Measurements from ENCODE around the gene ABHD17A.

ABHD17A gene

GRCh38 chr19:1867349-1867724, 18.0 kb downstream of the ABHD17A start:
- no peak for DNase-seq (ENCODE audit: low read depth)

GRCh38 chr19:1866693-1867348, 18.5 kb downstream of the ABHD17A start:
- no peak overlapping the region for H3K4me3 ChIP-seq (ENCODE audit: low read depth, low read length)
- DNase-seq (ENCODE audit: low read depth), result no peak

More at GRCh38 chr19:1867349-1867724, 18.0 kb downstream of the ABHD17A start:
- no peak overlapping the region for H3K4me3 ChIP-seq (ENCODE audit: low read depth, low read length)

DNA sequence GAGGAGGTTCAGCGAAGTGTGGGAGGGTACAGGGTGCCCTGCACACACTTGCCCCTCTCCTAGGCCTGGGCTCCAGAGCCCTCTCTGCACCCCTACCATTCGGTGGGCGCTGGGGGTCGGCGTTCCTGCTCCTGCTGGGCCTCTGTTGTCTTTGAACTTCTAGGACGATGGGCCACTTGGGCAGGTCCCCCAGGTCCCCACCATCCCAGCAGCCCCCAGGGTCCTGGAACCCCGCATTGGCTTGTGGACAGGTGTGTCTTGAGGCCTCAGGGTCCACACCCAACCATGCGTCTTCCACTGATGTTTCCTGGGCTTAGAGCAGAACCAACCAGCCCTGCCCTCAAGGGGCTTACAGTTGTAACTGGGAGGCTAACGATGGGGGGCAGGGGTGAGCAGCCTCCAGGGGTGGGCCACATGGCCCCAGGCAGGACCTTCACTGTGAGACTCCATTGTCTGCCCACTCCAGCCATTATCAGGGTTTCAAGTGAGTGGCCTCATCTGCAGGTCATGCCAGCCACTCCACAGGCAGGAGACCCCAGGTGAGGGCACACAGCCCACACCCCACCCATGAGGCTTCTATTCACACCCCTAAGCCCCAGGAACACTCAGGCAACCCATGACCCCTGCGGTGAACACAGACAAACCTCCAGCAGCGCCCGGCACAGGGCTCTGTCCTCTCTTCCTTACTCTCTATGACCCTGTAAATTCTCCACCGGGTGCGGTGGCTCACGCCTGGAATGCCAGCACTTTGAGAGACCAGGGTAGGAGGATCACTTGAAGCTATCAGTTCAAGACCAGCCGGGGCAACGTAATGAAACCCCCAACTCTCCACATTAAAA, 19.9 kb downstream of the ABHD17A start:
- DNase-seq (ENCODE audit: low read depth), result no peak
- peak overlapping the region; percentile 78 for H3K4me3 ChIP-seq (ENCODE audit: low read depth, low read length)

GRCh38 chr19:1864480-1865171, 20.7 kb downstream of the ABHD17A start:
- no peak for DNase-seq (ENCODE audit: low read depth)
- H3K4me3 ChIP-seq (ENCODE audit: low read depth, low read length), result peak overlapping the region; percentile 78

DNA sequence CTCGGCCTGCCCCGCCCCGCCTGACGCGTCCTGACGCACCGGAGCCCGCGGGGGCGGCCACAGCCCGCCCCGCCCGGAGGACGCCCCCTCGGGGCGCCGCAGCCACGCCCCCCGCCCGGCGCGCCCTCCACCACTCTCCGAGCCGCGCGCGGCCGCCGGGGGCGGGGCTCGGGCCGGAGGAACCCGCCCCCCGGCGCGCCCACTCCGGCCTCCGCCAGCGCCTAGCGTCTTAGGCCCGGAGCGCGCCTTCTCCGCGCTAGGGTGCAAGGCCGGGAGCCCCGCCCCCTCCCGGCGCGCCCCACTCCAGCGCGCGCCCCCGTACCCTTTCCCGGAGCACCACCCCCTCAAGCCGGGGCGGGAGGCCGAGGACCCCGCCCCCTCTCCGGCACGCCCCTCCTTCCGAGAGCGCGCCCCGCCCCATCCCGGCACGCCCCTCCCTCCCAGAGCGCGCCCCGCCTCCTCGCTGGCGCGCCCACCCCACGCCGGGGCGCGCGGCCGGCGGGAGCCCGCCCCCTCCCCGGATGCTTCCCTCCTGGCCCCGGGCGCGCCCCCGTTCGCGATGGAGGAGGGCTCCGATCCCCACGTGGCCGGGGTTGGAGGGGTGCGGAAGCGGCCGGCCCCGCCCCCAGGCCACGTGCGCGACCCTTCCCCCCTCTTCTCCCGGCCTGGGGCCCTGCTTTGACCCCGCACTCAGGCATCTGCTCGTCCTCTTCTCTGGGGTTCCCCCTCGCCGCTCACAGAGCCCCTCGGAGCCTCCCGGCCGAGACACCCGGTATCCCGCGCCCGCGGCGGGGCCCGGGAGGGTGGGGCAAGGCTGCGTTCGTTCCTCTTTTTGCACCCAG, 21.4 kb downstream of the ABHD17A start:
- peak; percentile 83 for DNase-seq (ENCODE audit: low read depth)
- H3K4me3 ChIP-seq (ENCODE audit: low read depth, low read length), result peak overlapping the region; percentile 78

DNA sequence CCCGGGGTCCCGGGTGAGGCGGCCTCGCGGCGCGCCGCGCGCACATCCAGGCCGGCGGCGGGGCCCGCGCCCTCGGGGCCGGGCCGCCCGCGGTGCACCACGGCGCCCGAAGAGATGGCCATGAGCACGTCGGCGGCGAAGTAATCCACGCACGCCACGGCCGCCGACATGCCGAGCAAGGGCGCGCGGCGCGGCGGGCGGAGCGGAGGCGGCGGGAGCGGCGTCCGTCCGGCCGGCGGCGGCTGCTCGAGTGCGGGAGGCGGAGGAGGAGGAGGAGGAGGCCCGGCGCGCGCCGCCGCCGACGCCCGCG, 22.0 kb downstream of the ABHD17A start, which contains the start of gene KLF16:
Gene KLF16 (minus strand): TSS at position 252 of the 310 bp plus-strand sequence. CDS start 82 bp downstream, at position 170.
- no peak for DNase-seq (ENCODE audit: low read depth)
- H3K4me3 ChIP-seq (ENCODE audit: low read depth, low read length), result peak within 1 kb of the TSS; percentile 87

GRCh38 chr19:1862424-1863327, 22.6 kb downstream of the ABHD17A start:
- H3K4me3 ChIP-seq (ENCODE audit: low read depth, low read length), result peak overlapping the region; percentile 87
- no peak for DNase-seq (ENCODE audit: low read depth)

DNA sequence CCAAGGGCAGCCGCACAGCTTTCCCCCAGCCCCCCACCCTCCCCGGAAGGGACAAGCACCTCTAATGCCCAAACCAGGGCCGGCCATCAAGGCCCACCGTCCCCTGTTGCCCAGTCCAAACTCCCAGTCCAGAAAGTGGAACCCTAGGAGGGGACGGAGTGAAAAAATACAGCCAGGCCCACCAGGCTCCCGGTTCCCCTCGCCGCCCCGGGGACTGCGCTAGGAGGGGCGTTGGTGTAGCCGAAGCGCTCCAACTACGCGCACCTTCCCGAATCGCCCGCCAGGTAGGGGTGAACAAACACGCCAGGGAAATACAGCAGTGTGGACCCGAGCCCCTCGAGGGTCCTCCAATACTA, 23.2 kb downstream of the ABHD17A start:
- H3K4me3 ChIP-seq (ENCODE audit: low read depth, low read length), result peak overlapping the region; percentile 87
- DNase-seq (ENCODE audit: low read depth), result no peak

DNA sequence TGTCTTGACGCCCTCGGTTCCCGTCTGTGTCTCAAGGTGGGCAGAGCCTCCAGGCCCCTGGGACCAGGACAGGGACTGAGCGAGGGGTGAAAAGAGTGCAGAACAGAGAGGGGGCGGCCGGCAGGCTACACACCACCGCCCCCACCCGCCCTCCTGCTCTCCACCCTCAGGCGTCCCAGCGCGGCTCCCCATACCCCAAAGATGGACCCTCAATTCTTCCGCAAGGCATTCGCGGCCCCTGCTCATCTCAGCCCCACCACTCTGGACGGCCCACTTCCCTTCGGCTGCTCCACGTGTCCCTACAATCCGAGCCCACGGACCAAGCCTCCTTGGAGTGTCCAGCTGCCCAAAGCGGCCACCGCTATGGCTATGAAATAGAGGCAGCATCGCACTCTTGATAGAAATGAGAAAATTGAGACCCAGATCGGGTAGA, 23.7 kb downstream of the ABHD17A start:
- DNase-seq (ENCODE audit: low read depth), result no peak
- H3K4me3 ChIP-seq (ENCODE audit: low read depth, low read length), result peak overlapping the region; percentile 87

DNA sequence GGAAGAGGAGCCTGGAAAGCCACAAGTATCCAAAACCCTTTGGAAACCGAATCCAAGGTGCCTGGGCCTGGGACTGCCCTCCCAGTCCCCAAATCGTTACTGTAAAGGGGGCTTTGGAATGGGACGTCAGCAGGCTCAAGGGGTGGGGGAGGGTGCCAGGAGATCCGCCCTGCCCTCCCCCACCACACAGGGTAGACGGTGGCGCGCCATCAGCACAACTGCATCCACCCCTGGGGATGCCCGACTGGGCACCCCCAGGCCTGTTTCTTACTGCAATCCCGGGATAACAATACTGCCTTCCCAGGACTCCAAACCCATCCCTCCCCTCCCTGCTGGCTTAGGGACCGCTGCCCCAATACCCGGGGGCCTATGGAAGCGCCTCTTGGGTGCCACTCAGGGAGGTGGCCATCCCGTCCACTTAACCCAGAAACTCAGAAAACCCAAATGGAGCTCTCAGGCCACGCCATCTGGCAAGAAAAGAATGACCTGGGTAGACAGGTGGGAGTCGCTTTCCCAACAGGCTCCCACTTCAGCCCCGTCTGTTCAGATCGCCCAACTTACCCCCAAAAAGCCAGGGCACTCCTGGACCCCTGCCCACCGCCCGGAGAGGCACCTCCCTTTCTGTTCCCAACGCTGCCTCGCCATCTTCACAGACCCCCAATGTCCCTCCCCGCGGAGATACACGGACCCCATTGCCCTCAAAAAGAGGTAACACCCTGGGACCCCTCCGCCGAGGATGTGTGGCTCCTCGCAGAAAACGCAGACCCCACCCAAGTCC, 24.3 kb downstream of the ABHD17A start:
- H3K4me3 ChIP-seq (ENCODE audit: low read depth, low read length), result peak overlapping the region; percentile 87
- no peak for DNase-seq (ENCODE audit: low read depth)

DNA sequence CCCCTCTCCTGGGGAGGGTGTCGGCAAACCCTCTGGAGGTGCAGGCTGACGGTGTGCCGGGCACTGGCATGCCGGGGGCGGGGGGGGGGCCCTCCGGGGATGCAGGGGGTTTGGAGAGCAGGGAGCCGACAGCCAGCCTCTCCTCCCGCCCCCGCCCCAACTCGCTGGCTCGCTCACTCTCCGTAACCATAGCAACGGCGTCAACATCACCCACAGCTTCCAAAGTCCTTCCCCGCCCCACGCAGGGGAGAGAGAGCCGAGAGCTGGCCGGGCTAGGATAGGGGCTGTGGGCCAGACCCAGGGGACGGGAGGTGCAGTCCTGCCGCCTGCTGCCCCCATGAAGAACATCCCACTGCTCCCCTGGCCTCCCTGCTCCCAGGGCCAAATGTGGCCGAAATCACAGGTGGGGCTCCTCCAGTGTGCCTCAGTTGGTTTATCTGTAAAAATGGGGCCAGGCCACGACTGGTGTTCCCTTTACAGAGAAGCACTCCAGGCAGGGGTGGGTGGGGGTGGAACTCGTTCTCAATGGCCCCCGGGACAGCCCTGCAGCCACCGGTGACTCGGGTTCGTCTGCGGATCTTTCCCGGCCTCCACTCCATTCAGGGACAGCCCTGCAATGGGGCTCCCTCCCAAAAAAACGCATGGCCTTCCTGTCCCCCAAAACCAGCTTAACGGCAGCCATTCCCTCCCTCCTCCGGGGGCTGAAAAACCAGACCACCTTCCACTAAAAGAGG, 25.1 kb downstream of the ABHD17A start:
- peak overlapping the region; percentile 87 for H3K4me3 ChIP-seq (ENCODE audit: low read depth, low read length)
- no peak for DNase-seq (ENCODE audit: low read depth)

DNA sequence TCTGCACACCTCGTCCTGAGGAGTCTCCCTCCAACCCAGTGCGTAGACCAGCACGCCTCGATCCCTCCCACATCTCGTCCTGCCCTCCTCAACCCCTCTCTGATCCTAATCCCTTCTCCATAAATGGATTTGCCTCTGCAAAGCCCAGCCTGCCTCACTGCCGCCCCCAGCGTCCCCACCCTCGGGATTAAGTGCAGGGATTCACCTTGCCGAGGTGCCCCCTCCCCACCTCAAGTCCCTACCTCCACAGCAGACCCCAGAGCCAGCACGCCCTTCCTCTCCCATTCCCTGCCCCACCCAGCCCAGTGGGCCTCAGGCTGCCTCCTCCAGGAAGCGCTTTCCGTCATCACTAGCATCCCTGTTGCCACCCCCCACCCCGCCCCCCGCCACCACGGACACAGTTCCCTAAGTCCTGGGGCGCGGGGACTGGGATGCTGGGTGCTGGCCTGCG, 25.9 kb downstream of the ABHD17A start:
- H3K4me3 ChIP-seq (ENCODE audit: low read depth, low read length), result peak overlapping the region; percentile 87
- no peak for DNase-seq (ENCODE audit: low read depth)

DNA sequence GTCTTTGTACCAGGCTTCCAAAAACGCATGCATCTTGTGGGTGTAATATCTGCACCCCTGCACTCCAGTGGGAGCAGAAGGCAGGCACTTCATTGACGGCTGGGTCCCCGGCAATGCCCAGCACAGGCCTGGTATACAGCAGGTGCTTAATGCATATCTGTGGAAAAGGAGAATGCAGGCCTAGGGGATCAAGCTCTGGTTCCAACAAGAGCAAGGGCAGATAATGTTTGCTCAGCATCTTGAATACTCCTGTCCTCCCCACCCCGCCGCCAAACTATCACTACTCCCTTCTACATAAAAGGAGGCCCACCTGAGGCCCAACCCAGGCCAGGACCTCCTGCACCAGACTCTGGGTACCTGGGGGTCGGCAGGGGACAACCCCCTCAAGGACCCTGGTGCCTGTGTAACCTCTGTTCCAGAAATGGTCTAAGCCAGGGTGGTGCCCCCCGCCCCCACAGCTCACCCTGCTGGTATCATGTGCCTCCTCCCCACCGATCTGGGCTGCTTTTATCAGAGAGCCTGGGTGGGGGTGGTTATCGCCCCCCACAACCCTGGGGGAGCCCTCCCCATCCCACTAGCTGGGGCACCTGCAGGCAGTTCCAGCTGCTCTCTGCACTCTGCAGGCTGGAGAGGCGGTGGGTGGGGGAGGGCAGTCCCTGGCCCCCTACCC, 26.7 kb downstream of the ABHD17A start:
- no peak for DNase-seq (ENCODE audit: low read depth)
- no peak overlapping the region for H3K4me3 ChIP-seq (ENCODE audit: low read depth, low read length)

GRCh38 chr19:1857648-1858326, 27.5 kb downstream of the ABHD17A start:
- peak overlapping the region; percentile 43 for H3K4me3 ChIP-seq (ENCODE audit: low read depth, low read length)
- DNase-seq (ENCODE audit: low read depth), result no peak

GRCh38 chr19:1856698-1857603, 28.3 kb downstream of the ABHD17A start:
- H3K4me3 ChIP-seq (ENCODE audit: low read depth, low read length), result peak overlapping the region; percentile 43
- no peak for DNase-seq (ENCODE audit: low read depth)
